H9 (cell line): Measurements from ENCODE around the gene GSE1. TPM values are rescaled to one million over a fixed set of nuclear protein-coding genes. Genes with fewer than 3 reads are reported as not detected.

Source experiments
- DNase-seq: peaks from one replicate; pipeline ENCODE4 v3.0.0-alpha.2; 2017
- H2AFZ ChIP-seq: one replicate; pipeline ENCODE4 v1.6.1; 2013; ENCODE audit warnings: mild to moderate bottlenecking, low read length, control low read depth, moderate library complexity
- H2AK5ac ChIP-seq: 2 replicates; pipeline ENCODE4 v1.6.1; 2013; ENCODE audit warnings: low read length, control low read depth, mixed read lengths; ENCODE audit not compliant: insufficient read length
- H2BK120ac ChIP-seq: one replicate; pipeline ENCODE4 v1.6.1; 2013; ENCODE audit warnings: low read depth, mild to moderate bottlenecking, low read length, control low read depth, inconsistent platforms; ENCODE audit not compliant: poor library complexity, severe bottlenecking
- H2BK12ac ChIP-seq: 2 replicates; pipeline ENCODE4 v1.6.1; 2013; ENCODE audit warnings: low read length, control low read depth, mixed read lengths, low read depth; ENCODE audit not compliant: insufficient read length
- H2BK15ac ChIP-seq: 2 replicates; pipeline ENCODE4 v1.6.1; 2013; ENCODE audit warnings: low read depth, low read length, control low read depth
- H2BK20ac ChIP-seq: one replicate; pipeline ENCODE4 v1.6.1; 2013; ENCODE audit warnings: low read depth, mild to moderate bottlenecking, low read length, control low read depth, inconsistent platforms; ENCODE audit not compliant: poor library complexity, severe bottlenecking
- H2BK5ac ChIP-seq: 2 replicates; pipeline ENCODE4 v1.6.1; 2013; ENCODE audit warnings: low read length, control low read depth, mixed read lengths; ENCODE audit not compliant: insufficient read length
- H3K14ac ChIP-seq: 2 replicates; pipeline ENCODE4 v1.6.1; 2013; ENCODE audit warnings: low read length, control low read depth; ENCODE audit not compliant: insufficient read depth
- H3K18ac ChIP-seq: 2 replicates; pipeline ENCODE4 v1.6.1; 2013; ENCODE audit warnings: low read depth, mild to moderate bottlenecking, mixed read lengths, low read length, control low read depth; ENCODE audit not compliant: insufficient read length
- H3K23ac ChIP-seq: 2 replicates; pipeline ENCODE4 v1.6.1; 2013; ENCODE audit warnings: low read length, control low read depth, mixed read lengths, low read depth; ENCODE audit not compliant: insufficient read length
- H3K23me2 ChIP-seq: 2 replicates; pipeline ENCODE4 v1.6.1; 2013; ENCODE audit warnings: low read depth, mild to moderate bottlenecking, mixed read lengths, low read length, control low read depth; ENCODE audit not compliant: insufficient read length, poor library complexity, severe bottlenecking
- H3K27ac ChIP-seq: 2 replicates; pipeline ENCODE4 v1.5.1; 2013; ENCODE audit warnings: low read length, control low read depth, mixed read lengths, low read depth; ENCODE audit not compliant: insufficient read length
- H3K27me3 ChIP-seq: 2 replicates; pipeline ENCODE4 v1.6.1; 2013; ENCODE audit warnings: low read length, control low read depth, inconsistent platforms; ENCODE audit not compliant: insufficient read depth
- H3K4ac ChIP-seq: 2 replicates; pipeline ENCODE4 v1.6.1; 2013; ENCODE audit warnings: low read depth, mild to moderate bottlenecking, control low read depth, inconsistent platforms, low read length, moderate library complexity
- H3K4me1 ChIP-seq: 2 replicates; pipeline ENCODE4 v1.6.1; 2013; ENCODE audit warnings: low read length, control low read depth, inconsistent platforms; ENCODE audit not compliant: insufficient read depth
- H3K4me2 ChIP-seq: 2 replicates; pipeline ENCODE4 v1.6.1; 2013; ENCODE audit warnings: low read length, control low read depth, mixed read lengths; ENCODE audit not compliant: insufficient read length, insufficient read depth
- H3K56ac ChIP-seq: 2 replicates; pipeline ENCODE4 v1.6.1; 2013; ENCODE audit warnings: low read depth, mild to moderate bottlenecking, mixed read lengths, low read length, control low read depth; ENCODE audit not compliant: insufficient read length
- H3K79me1 ChIP-seq: 2 replicates; pipeline ENCODE4 v1.6.1; 2013; ENCODE audit warnings: low read depth, mild to moderate bottlenecking, moderate library complexity, low read length, control low read depth, inconsistent platforms; ENCODE audit not compliant: insufficient read depth, poor library complexity, severe bottlenecking
- H3K79me2 ChIP-seq: 2 replicates; pipeline ENCODE4 v1.6.1; 2013; ENCODE audit warnings: low read length, control low read depth, inconsistent platforms; ENCODE audit not compliant: insufficient read depth
- H3K9ac ChIP-seq: 2 replicates; pipeline ENCODE4 v1.6.1; 2013; ENCODE audit warnings: low read length, control low read depth, mixed read lengths; ENCODE audit not compliant: insufficient read length; ENCODE audit errors: extremely low read depth
- H3K9me3 ChIP-seq: one replicate; pipeline ENCODE4 v1.6.1; 2013; ENCODE audit warnings: low read depth, low read length, inconsistent platforms; ENCODE audit not compliant: control insufficient read depth
- H3T11ph ChIP-seq: one replicate; pipeline ENCODE4 v1.6.1; 2013; ENCODE audit warnings: mild to moderate bottlenecking, low read length, control low read depth, inconsistent platforms
- H4K20me1 ChIP-seq: one replicate; pipeline ENCODE4 v1.6.1; 2013; ENCODE audit not compliant: control insufficient read depth, insufficient read length, insufficient read depth
- H4K5ac ChIP-seq: 2 replicates; pipeline ENCODE4 v1.6.1; 2013; ENCODE audit warnings: low read depth, mild to moderate bottlenecking, mixed read lengths, low read length, control low read depth; ENCODE audit not compliant: insufficient read length
- H4K8ac ChIP-seq: replicated peaks from 2 replicates; pipeline ENCODE4 v1.6.1; 2013; ENCODE audit warnings: low read length, control low read depth, mixed read lengths, low read depth; ENCODE audit not compliant: insufficient read length
- H4K91ac ChIP-seq: 2 replicates; pipeline ENCODE4 v1.6.1; 2013; ENCODE audit warnings: low read depth, mild to moderate bottlenecking, moderate library complexity, mixed read lengths, low read length, control low read depth; ENCODE audit not compliant: insufficient read length
- H3K27ac Mint-ChIP-seq, 3 experiments: 2 replicates in 2 of 3; 3 replicates in 1 of 3; pipeline ENCODE4 v1.8.0; 2020 to 2021; ENCODE audit warnings: mixed read lengths in 3 of 3, mild to moderate bottlenecking in 1 of 3, moderate library complexity in 1 of 3
- H3K27me3 Mint-ChIP-seq: 2 replicates; pipeline ENCODE4 v1.8.0; 2021; ENCODE audit warnings: low read depth, mild to moderate bottlenecking, moderate library complexity, mixed read lengths
- H3K36me3 Mint-ChIP-seq, 3 experiments: 2 replicates in 2 of 3; 3 replicates in 1 of 3; pipeline ENCODE4 v1.8.0; 2020 to 2021; ENCODE audit warnings: low read depth in 3 of 3, mixed read lengths in 3 of 3; ENCODE audit not compliant: insufficient read depth in 1 of 3
- H3K4me1 Mint-ChIP-seq, 2 experiments: 2 replicates each; pipeline ENCODE4 v1.8.0; 2020; ENCODE audit warnings: mixed read lengths in 2 of 2
- H3K4me3 Mint-ChIP-seq, 2 experiments: 2 replicates in 1 of 2; 3 replicates in 1 of 2; pipeline ENCODE4 v1.8.0; 2020 to 2021; ENCODE audit warnings: mild to moderate bottlenecking in 2 of 2, mixed read lengths in 2 of 2, moderate library complexity in 1 of 2
- H3K9me3 Mint-ChIP-seq, 2 experiments: 2 replicates in 1 of 2; 3 replicates in 1 of 2; pipeline ENCODE4 v1.8.0; 2020; ENCODE audit warnings: mild to moderate bottlenecking in 2 of 2, mixed read lengths in 2 of 2, moderate library complexity in 1 of 2
- CTCF ChIP-seq: fragments of 200-600 bp; sonication (generic); conservative IDR thresholded peaks from 3 replicates; pipeline ENCODE4 v1.8.0; 2021; ENCODE audit warnings: antibody characterized with exemption, mild to moderate bottlenecking
- WGBS: extraction: QIAGEN DNeasy Blood & Tissue Kit; methylation state at CpG from one replicate; pipeline ENCODE4 v1.1.7; 2013; ENCODE audit warnings: missing lambda C conversion rate, low lambda C conversion rate, mixed read lengths; ENCODE audit not compliant: insufficient read length; ENCODE audit errors: extremely low coverage; 5-methylcytosine and 5-hydroxymethylcytosine counted together
- total RNA-seq: library from RNA; stranded (reverse); gene quantifications from 2 replicates; pipeline ENCODE4 v1.2.1, GENCODE V29; 2021

The GSE1 gene
- total RNA-seq, 1 experiment from 2014 or later, result 125 TPM

GRCh38 chr16:85575920-85576319, 37.2 kb upstream of the GSE1 start:
- WGBS, result no CpG with 5 or more reads among the region's 5 CpGs
- H3K18ac ChIP-seq, result no peak overlapping the region
- H2AK5ac ChIP-seq, result no peak overlapping the region
- peaks cover 5% of the 10 kb centered on the region; the same call in 1 of the 2 replicates for H3K79me2 ChIP-seq
- Mint-ChIP-seq H3K4me3 (no peak overlapping the region; a peak in 1 of 5 replicates), H3K36me3 (peaks cover 2 to 9% (median 8%) of the 10 kb centered on the region in 3 experiments), H3K9me3 (peaks cover 0 to 4% of the 10 kb centered on the region in 2 experiments; a peak in 4 of 5 replicates), H3K4me1 (peaks cover 79 to 86% of the 10 kb centered on the region in 2 experiments), H3K27ac (no peak overlapping the region), H3K27me3 (peaks cover 13% of the 10 kb centered on the region)
- no peak overlapping the region for H3K27ac ChIP-seq
- H3K23me2 ChIP-seq, result no peaks in the 10 kb centered on the region
- H3T11ph ChIP-seq, result no peak overlapping the region
- no peak overlapping the region for H2BK12ac ChIP-seq
- no peak overlapping the region for H3K56ac ChIP-seq
- H3K9me3 ChIP-seq, result no peaks in the 10 kb centered on the region
- no peak overlapping the region for H2AFZ ChIP-seq
- H4K91ac ChIP-seq, result no peak overlapping the region
- no peak for TF ChIP-seq CTCF
- no peak overlapping the region for H3K23ac ChIP-seq
- H2BK20ac ChIP-seq, result no peak overlapping the region
- no peaks in the 10 kb centered on the region; the same call in 1 of the 2 replicates for H3K27me3 ChIP-seq
- H2BK5ac ChIP-seq, result no peak overlapping the region
- peaks cover 12% of the 10 kb centered on the region for H3K4me1 ChIP-seq
- no peaks in the 10 kb centered on the region for H4K20me1 ChIP-seq
- no peak overlapping the region for H3K4me2 ChIP-seq
- H2BK120ac ChIP-seq, result no peak overlapping the region
- H3K4ac ChIP-seq, result no peak overlapping the region
- no peak overlapping the region for H2BK15ac ChIP-seq
- H3K14ac ChIP-seq, result no peak overlapping the region
- H4K5ac ChIP-seq, result no peak overlapping the region
- H3K9ac ChIP-seq, result no peak overlapping the region
- H4K8ac ChIP-seq, result no peak overlapping the region
- H3K79me1 ChIP-seq, result no peaks in the 10 kb centered on the region
- no peak for DNase-seq
